ENCODE results near the gene CFAP61.

Gene CFAP61

GRCh38 chr20:20297752-20298151 lies 245.4 kb downstream of the CFAP61 start:
- TF ChIP-seq CTCF (IDR thresholded peaks at IDR 0.05; ENCODE audit: control insufficient read depth, insufficient read depth, low read depth, low read length, missing control alignments): no peak
- H3K4me3 ChIP-seq (ENCODE audit: control insufficient read depth, low read depth, low read length): no peak overlapping the region
- no peak for DNase-seq (ENCODE audit: low read depth)

- no peak for DNase-seq (ENCODE audit: low read depth)
- no peak for TF ChIP-seq CTCF (IDR thresholded peaks at IDR 0.05; ENCODE audit: control insufficient read depth, insufficient read depth, low read depth, low read length, missing control alignments)
- H3K4me3 ChIP-seq (ENCODE audit: control insufficient read depth, low read depth, low read length): no peak overlapping the region
These were observed 247.6 kb downstream of the CFAP61 start for GRCh38 chr20:20299904-20300303.

GRCh38 chr20:20303320-20303719 lies 251.0 kb downstream of the CFAP61 start:
- DNase-seq (ENCODE audit: low read depth): no peak
- no peak for TF ChIP-seq CTCF (IDR thresholded peaks at IDR 0.05; ENCODE audit: control insufficient read depth, insufficient read depth, low read depth, low read length, missing control alignments)
- H3K4me3 ChIP-seq (ENCODE audit: control insufficient read depth, low read depth, low read length): no peak overlapping the region

GRCh38 chr20:20303742-20304141 lies 251.4 kb downstream of the CFAP61 start:
- no peak for DNase-seq (ENCODE audit: low read depth)
- no peak overlapping the region for H3K4me3 ChIP-seq (ENCODE audit: control insufficient read depth, low read depth, low read length)
- TF ChIP-seq CTCF (IDR thresholded peaks at IDR 0.05; ENCODE audit: control insufficient read depth, insufficient read depth, low read depth, low read length, missing control alignments): no peak

GRCh38 chr20:20304942-20305341 lies 252.6 kb downstream of the CFAP61 start:
- H3K4me3 ChIP-seq (ENCODE audit: control insufficient read depth, low read depth, low read length): no peak overlapping the region
- DNase-seq (ENCODE audit: low read depth): no peak
- no peak for TF ChIP-seq CTCF (IDR thresholded peaks at IDR 0.05; ENCODE audit: control insufficient read depth, insufficient read depth, low read depth, low read length, missing control alignments)

GRCh38 chr20:20312562-20312961 lies 260.2 kb downstream of the CFAP61 start:
- TF ChIP-seq CTCF (IDR thresholded peaks at IDR 0.05; ENCODE audit: control insufficient read depth, insufficient read depth, low read depth, low read length, missing control alignments): no peak
- H3K4me3 ChIP-seq (ENCODE audit: control insufficient read depth, low read depth, low read length): no peak overlapping the region
- DNase-seq (ENCODE audit: low read depth): no peak

- DNase-seq (ENCODE audit: low read depth): no peak
- no peak overlapping the region for H3K4me3 ChIP-seq (ENCODE audit: control insufficient read depth, low read depth, low read length)
- TF ChIP-seq CTCF (IDR thresholded peaks at IDR 0.05; ENCODE audit: control insufficient read depth, insufficient read depth, low read depth, low read length, missing control alignments): no peak
These were observed 264.9 kb downstream of the CFAP61 start for GRCh38 chr20:20317195-20317594.
